ENCODE measurements around the gene HOMER1. TPM values are rescaled to one million over a fixed set of nuclear protein-coding genes. Genes with fewer than 3 reads are reported as not detected.

Gene HOMER1
- total and polyA plus RNA-seq, 2 of the 4 experiments (the other 2 are of a cell fraction), result 1.9 to 6.8 TPM

DNA sequence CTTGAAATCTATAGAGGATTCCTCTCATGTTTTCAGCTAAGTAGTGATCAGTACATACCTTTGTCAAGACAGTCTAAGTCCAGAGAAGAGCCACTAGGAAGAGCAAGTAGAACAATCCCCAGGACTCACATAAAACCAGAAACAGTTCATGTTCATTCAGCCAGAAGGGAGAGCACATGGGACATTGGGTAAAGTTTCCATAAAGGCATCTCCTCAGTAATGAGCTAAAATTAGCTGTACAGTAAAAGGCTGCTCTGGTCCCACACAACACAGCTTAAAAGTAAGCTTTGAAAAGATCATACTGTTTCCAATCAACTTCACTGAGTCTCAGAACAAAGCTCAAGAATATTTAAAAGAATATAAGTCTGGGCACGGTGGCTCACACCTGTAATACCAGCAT, 32.4 kb downstream of the HOMER1 start:
- no peak overlapping the region for H3K4ac ChIP-seq (ENCODE audit: low read depth, low read length)
- CTCF ChIA-PET, result no interaction called here
- dilution Hi-C loops (cut with HindIII; ENCODE audit: low sequenced_read_pairs, unreplicated experiment), result no loop called here
- in situ Hi-C loops (cut with MboI; ENCODE audit: low sequenced_read_pairs), result no loop called here
- 0 out of 3 replicates have a peak overlapping the region, but pooled peaks have one; percentile 59 for H2BK15ac ChIP-seq (ENCODE audit: low read depth, low read length)
- no peak overlapping the region for H2BK120ac ChIP-seq (ENCODE audit: low read depth, low read length)
- H3K4me3 ChIP-seq (ENCODE audit: insufficient read depth, low read depth, low read length), result no peak overlapping the region
- H3K27ac ChIP-seq (ENCODE audit: insufficient read depth, low read length), result no peak overlapping the region
- no peak overlapping the region for H4K8ac ChIP-seq (ENCODE audit: low read depth in 2 of 2, low read length in 2 of 2)
- H3K23ac ChIP-seq (ENCODE audit: low read depth, low read length), result no peak overlapping the region
- no CpG with 5 or more reads among the region's 1 CpG for WGBS, 2 experiments (ENCODE audit: extremely low coverage in 2 of 2, insufficient read length in 1 of 2)
- H4K20me1 ChIP-seq (ENCODE audit: insufficient read depth, low read length), result no peaks in the 10 kb centered on the region
- H2AFZ ChIP-seq (replicated peaks; ENCODE audit: low read length, poor library complexity), result no peak overlapping the region
- POLR2A ChIA-PET (ENCODE audit: unreplicated experiment), result no interaction called here
- no peak overlapping the region for H2BK20ac ChIP-seq (ENCODE audit: low read depth, low read length)
- no peak overlapping the region for H2AK5ac ChIP-seq (ENCODE audit: low read depth, low read length)
- intact Hi-C loops (cut with micrococcal nuclease), result no loop called here
- H3K9me1 ChIP-seq (ENCODE audit: insufficient read depth, low read length), result peaks cover 3% of the 10 kb centered on the region; the same call in 1 of the 2 replicates
- ATAC-seq (ENCODE audit: low read depth), result no peak
- H3K4me1 ChIP-seq (ENCODE audit: control insufficient read depth, insufficient read depth, low read length), result peaks cover 4% of the 10 kb centered on the region
- DNase-seq, result no peak
- no peak for TF ChIP-seq RFX5 (IDR thresholded peaks at IDR 0.05; ENCODE audit: low read depth, low read length)
- no peak for TF ChIP-seq FOS (IDR thresholded peaks at IDR 0.05; ENCODE audit: low read depth, low read length)
- TF ChIP-seq CEBPB (IDR thresholded peaks at IDR 0.05; ENCODE audit: low read depth, low read length), result no peak
- TF ChIP-seq, protein P1, sequence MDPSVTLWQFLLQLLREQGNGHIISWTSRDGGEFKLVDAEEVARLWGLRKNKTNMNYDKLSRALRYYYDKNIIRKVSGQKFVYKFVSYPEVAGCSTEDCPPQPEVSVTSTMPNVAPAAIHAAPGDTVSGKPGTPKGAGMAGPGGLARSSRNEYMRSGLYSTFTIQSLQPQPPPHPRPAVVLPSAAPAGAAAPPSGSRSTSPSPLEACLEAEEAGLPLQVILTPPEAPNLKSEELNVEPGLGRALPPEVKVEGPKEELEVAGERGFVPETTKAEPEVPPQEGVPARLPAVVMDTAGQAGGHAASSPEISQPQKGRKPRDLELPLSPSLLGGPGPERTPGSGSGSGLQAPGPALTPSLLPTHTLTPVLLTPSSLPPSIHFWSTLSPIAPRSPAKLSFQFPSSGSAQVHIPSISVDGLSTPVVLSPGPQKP (IDR thresholded peaks at IDR 0.05; ENCODE audit: borderline replicate concordance, low read depth, low read length), result no peak
- H4K5ac ChIP-seq (ENCODE audit: low read depth, low read length), result no peak overlapping the region
- H3K27me3 ChIP-seq (ENCODE audit: control insufficient read depth, insufficient read depth, low read length), result no peaks in the 10 kb centered on the region
- H3K56ac ChIP-seq (ENCODE audit: extremely low read depth, insufficient read depth, low read length), result no peak overlapping the region
- H3K18ac ChIP-seq (ENCODE audit: low read depth, low read length), result no peak overlapping the region
- BruUV-seq (replicated peaks), result no TSS peak
- H3K9ac ChIP-seq (ENCODE audit: low read depth, low read length), result no peak overlapping the region
- peaks cover 7 to 13% of the 10 kb centered on the region in 2 experiments; a peak in 3 of 4 replicates for H3K79me1 ChIP-seq (ENCODE audit: low read depth in 1 of 2, low read length in 2 of 2)
- no peak overlapping the region for H2AK9ac ChIP-seq (replicated peaks; ENCODE audit: low read depth, low read length, poor library complexity)
- no peak overlapping the region for H2BK5ac ChIP-seq (ENCODE audit: low read depth, low read length, poor library complexity, severe bottlenecking)
- no peak overlapping the region for H3K4me2 ChIP-seq (ENCODE audit: low read depth, low read length)
- no peaks in the 10 kb centered on the region for H3K36me3 ChIP-seq (ENCODE audit: control insufficient read depth, insufficient read depth, low read length)
- no peak overlapping the region for H3K14ac ChIP-seq (replicated peaks; ENCODE audit: low read depth, low read length)
- no peaks in the 10 kb centered on the region for H3K9me3 ChIP-seq (ENCODE audit: control insufficient read depth, insufficient read depth, low read length)
- H4K91ac ChIP-seq (ENCODE audit: insufficient read depth, low read depth, low read length), result no peak overlapping the region
